ENCODE data around the gene SMYD3.
A peak's percentile ranks its signal among the peaks of the same experiment; 100 is the strongest.

The SMYD3 gene

DNA sequence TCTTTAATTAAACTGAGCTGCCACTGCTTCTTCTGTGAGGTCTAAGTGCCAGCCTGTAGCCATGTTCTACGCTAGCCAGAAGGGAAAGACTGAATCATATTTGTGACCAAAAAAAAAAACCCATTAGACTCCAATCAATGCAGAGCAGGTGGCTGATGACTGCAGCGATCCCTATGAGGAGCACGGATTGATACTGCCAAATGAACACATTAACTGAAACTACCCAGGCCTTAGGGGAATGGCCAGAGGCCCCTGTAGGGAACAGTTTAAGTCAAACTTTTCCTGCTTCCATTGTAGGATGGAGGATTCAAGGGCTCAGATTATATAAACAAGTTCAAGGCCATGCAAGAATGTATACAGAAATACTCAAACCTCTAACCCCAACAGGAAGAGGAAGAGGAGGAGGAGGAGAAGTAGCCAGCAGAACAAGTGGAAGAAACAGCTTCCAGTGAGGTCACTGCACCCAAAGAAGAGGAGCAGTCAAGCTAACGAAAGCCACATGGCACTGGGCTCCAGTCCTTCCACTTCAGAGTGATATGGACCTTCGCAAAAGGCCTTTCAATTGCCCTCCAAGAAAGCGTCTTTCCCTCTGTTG, 328.3 kb downstream of the SMYD3 start:
- no peak overlapping the region for H3K27ac ChIP-seq
- TF ChIP-seq, protein P1, sequence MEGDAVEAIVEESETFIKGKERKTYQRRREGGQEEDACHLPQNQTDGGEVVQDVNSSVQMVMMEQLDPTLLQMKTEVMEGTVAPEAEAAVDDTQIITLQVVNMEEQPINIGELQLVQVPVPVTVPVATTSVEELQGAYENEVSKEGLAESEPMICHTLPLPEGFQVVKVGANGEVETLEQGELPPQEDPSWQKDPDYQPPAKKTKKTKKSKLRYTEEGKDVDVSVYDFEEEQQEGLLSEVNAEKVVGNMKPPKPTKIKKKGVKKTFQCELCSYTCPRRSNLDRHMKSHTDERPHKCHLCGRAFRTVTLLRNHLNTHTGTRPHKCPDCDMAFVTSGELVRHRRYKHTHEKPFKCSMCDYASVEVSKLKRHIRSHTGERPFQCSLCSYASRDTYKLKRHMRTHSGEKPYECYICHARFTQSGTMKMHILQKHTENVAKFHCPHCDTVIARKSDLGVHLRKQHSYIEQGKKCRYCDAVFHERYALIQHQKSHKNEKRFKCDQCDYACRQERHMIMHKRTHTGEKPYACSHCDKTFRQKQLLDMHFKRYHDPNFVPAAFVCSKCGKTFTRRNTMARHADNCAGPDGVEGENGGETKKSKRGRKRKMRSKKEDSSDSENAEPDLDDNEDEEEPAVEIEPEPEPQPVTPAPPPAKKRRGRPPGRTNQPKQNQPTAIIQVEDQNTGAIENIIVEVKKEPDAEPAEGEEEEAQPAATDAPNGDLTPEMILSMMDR (conservative IDR thresholded peaks at IDR 0.05), result no peak
- no peak for TF ChIP-seq ZFX (IDR thresholded peaks at IDR 0.05)

DNA sequence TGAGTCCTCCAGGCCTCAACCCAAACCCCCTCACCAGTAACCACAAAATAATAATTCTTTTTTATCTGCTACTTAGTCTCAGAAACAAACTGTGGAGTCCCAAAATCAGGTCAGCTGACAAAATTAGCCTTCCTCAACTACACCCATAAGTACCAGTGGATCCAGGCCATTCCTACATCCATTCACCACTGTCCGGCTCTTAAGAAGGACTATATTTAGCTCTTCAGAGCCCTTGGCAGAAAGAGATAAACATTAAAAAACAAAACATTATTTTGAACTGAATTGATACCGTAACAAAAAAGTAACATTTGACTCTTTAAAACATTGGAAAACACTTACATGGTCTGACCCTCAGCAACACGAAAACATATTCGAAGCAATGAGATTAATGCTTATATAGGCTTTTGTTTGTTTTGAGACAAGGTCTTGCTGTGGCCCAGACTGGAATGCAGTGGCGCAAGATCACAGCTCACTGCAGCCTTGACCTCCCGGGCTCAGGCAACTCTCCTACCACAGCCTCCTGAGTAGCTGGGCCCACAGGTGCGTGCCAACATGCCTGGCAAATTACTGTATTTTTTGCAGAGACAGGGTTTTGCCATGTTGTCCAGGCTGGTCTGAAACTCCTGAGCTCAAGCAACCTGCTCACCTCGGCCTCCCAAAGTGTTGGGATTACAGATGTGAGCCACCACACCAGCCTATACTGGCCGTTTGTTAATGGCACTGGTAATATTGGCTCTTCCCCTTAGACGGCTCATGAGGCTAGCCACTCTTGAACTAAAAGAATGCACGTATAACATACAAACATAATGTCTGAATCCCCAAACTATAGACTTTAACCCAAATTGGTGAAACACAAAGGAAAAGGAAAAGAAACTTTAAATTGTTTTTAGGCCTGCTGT, 330.7 kb downstream of the SMYD3 start:
- TF ChIP-seq, protein P1 (conservative IDR thresholded peaks at IDR 0.05), result no peak
- no peak for TF ChIP-seq ZFX (IDR thresholded peaks at IDR 0.05)
- no peak overlapping the region for H3K27ac ChIP-seq

DNA sequence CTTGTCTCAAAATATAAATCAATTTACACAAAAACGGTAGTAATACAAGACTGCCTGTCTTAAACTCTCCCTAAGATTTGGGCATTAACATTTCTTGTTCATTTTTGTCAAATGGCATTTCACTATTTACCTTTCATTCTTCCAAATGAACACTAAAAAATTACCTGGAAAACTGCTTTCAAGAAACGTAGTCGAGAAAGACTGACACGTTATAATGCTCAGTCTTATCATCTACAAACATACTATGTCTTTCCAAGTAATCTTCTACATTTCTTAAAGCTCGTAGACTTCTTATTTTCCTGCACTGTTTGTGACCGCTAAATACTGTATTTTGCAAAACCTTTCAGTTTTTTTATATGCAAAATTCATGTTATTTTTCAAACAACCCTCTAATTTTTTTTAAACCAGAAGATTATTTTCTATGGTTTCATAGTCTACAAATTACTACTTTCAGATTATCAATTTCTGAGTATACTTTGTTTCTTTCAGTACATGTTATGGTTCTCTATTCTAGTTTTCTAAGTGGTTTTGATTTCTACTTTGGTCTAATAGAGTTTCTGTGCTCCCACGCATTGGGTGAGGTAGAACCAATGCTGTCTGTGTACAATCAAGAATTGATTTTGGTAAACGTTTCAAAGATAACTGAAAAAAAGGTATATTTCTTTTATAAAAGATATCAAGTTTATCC, 336.4 kb downstream of the SMYD3 start:
- TF ChIP-seq ZFX (IDR thresholded peaks at IDR 0.05), result no peak
- TF ChIP-seq, protein P1 (conservative IDR thresholded peaks at IDR 0.05), result no peak
- H3K27ac ChIP-seq, result no peak overlapping the region

DNA sequence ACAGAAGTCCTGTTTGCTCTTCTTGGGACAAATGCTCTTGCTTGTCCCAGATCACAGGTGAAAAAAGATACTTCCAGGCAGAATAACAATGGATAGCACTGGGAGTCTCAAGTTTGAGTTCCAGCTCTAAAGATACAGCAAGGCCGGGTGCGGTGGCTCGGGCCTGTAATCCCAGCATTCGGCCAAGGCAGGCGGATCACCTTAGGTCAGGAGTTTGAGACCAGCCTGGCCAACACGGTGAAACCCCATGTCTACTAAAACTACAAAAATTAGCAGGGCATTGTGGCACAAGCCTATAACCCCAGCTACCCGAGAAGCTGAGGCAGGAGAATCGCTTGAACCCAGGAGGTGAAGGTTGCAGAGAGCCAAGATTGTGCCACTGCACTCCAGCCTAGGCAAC, 337.6 kb downstream of the SMYD3 start:
- no peak overlapping the region for H3K27ac ChIP-seq
- TF ChIP-seq, protein P1 (conservative IDR thresholded peaks at IDR 0.05), result no peak
- no peak for TF ChIP-seq ZFX (IDR thresholded peaks at IDR 0.05)

DNA sequence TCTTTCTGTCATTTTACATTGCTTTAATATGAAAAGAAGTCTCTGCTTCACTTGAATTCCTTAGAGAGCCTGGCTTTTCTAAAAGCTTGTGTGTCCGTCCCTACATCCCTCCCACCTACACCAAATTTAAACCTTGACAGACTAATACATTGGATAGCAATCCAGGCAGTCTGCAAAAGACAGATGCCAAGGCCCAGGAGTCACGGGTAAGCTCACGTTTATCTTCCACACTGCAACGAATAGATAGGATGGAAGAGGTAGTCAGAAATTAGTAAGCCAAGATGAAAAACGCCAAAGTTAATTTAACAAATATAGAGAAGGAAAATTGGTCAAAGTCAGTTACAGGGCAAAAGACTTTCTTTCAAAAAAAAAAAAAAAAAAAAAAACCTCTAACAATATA, 338.1 kb downstream of the SMYD3 start:
- no peak overlapping the region for H3K27ac ChIP-seq
- TF ChIP-seq, protein P1 (conservative IDR thresholded peaks at IDR 0.05), result no peak
- no peak for TF ChIP-seq ZFX (IDR thresholded peaks at IDR 0.05)

DNA sequence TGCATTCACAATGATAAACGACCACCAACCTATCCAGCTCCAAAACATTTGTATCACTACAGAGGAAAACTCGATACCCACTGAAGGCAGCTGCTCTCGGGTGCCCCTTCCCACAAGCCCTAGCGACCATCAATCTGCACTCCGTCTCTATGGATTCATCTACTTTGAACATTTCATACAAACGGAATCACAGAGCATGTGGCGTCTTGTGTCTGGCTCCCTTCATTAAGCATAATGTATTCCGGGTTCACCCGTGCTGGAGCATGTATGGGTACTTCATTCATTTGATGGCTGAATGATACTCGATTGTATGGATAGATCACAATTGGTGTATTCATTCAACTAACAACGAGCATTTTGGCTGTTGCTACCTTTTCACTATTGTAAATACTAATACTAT, 340.2 kb downstream of the SMYD3 start:
- TF ChIP-seq, protein P1 (conservative IDR thresholded peaks at IDR 0.05), result no peak
- no peak for TF ChIP-seq ZFX (IDR thresholded peaks at IDR 0.05)
- peak overlapping the region; percentile 49; the same call in 1 of the 2 replicates for H3K27ac ChIP-seq

Data from C4-2B (cell line).